HEK293 (cell line): ENCODE results near the gene CCNG2.

ENCODE experiments used
- CTCF ChIA-PET: fragments of 350-600 bp; formaldehyde crosslinking; extraction: SDS; loops from one replicate; lab custom pipeline; 2021; ENCODE audit warnings: antibody characterized with exemption; lab: Yijun Ruan, JAX
- POLR2A ChIA-PET: fragments of 300-600 bp; formaldehyde crosslinking; extraction: SDS; loops from one replicate; lab custom pipeline; 2020; ENCODE audit warnings: antibody characterized with exemption, inconsistent platforms; lab: Yijun Ruan, JAX
- H3K27ac ChIP-seq: fragments of 200-500 bp; sonication (Bioruptor generic); 2 replicates; pipeline ENCODE4 v1.5.1; 2014; ENCODE audit warnings: low read depth, low read length, control low read depth, inconsistent platforms; ENCODE audit errors: extremely low read depth
- H3K36me3 ChIP-seq, 2 experiments: fragments of 200-500 bp in 1 of 2; sonication (Bioruptor generic) in 1 of 2; 1 replicate in 1 of 2; 2 replicates in 1 of 2; pipeline ENCODE4 v1.5.1; 2014 to 2017; ENCODE audit warnings: inconsistent platforms in 2 of 2, low read length in 2 of 2; ENCODE audit not compliant: control insufficient read depth in 2 of 2, insufficient read depth in 1 of 2
- H3K4me1 ChIP-seq: fragments of 200-500 bp; sonication (Bioruptor generic); 2 replicates; pipeline ENCODE4 v1.5.1; 2014; ENCODE audit warnings: mild to moderate bottlenecking, low read length, inconsistent platforms; ENCODE audit not compliant: control insufficient read depth, insufficient read depth
- H3K4me3 ChIP-seq: 2 replicates; pipeline ENCODE4 v1.5.1; 2011; ENCODE audit warnings: low read depth, mild to moderate bottlenecking, control low read depth, low read length, moderate library complexity
- H3K9me3 ChIP-seq: fragments of 200-500 bp; sonication (Bioruptor generic); 2 replicates; pipeline ENCODE4 v1.5.1; 2014; ENCODE audit warnings: low read depth, low read length, inconsistent platforms; ENCODE audit not compliant: control insufficient read depth, insufficient read depth
- TCF7L2 ChIP-seq: IDR thresholded peaks from 2 replicates; pipeline ENCODE4 v1.6.1; 2011; ENCODE audit warnings: low read depth, mild to moderate bottlenecking, inconsistent platforms, low read length, moderate library complexity, borderline replicate concordance
- ZNF112 ChIP-seq: fragments of 450-650 bp; formaldehyde crosslinking; IDR thresholded peaks from 2 replicates; pipeline ENCODE4 v1.5.0; 2017; ENCODE audit warnings: missing biosample characterization, missing genetic modification characterization
- ZNF114 ChIP-seq: fragments of 450-650 bp; formaldehyde crosslinking; IDR thresholded peaks from 2 replicates; pipeline ENCODE4 v1.5.0; 2017; ENCODE audit warnings: missing biosample characterization, missing genetic modification characterization
- ZNF132 ChIP-seq: fragments of 450-650 bp; formaldehyde crosslinking; IDR thresholded peaks from 2 replicates; pipeline ENCODE4 v1.5.1; 2017; ENCODE audit warnings: missing biosample characterization, missing genetic modification characterization, borderline replicate concordance
- ZNF140 ChIP-seq: fragments of 450-650 bp; formaldehyde crosslinking; IDR thresholded peaks from 2 replicates; pipeline ENCODE4 v1.5.1; 2016; ENCODE audit warnings: missing biosample characterization, missing genetic modification characterization
- ZNF335 ChIP-seq: fragments of 450-650 bp; formaldehyde crosslinking; conservative IDR thresholded peaks from 2 replicates; pipeline ENCODE4 v1.5.1; 2016; ENCODE audit warnings: missing biosample characterization, missing genetic modification characterization
- ZNF521 ChIP-seq: fragments of 450-650 bp; formaldehyde crosslinking; IDR thresholded peaks from 2 replicates; pipeline ENCODE4 v1.5.1; 2017; ENCODE audit warnings: missing biosample characterization, mild to moderate bottlenecking, missing genetic modification characterization
- ZNF560 ChIP-seq: fragments of 450-650 bp; formaldehyde crosslinking; IDR thresholded peaks from 2 replicates; pipeline ENCODE4 v1.5.1; 2017; ENCODE audit warnings: missing biosample characterization, missing genetic modification characterization, borderline replicate concordance
- ZNF585B ChIP-seq: fragments of 450-650 bp; formaldehyde crosslinking; IDR thresholded peaks from 2 replicates; pipeline ENCODE4 v1.5.1; 2016; ENCODE audit warnings: missing biosample characterization, missing genetic modification characterization
- ZNF629 ChIP-seq: fragments of 450-650 bp; formaldehyde crosslinking; IDR thresholded peaks from 2 replicates; pipeline ENCODE4 v1.5.1; 2017; ENCODE audit warnings: missing biosample characterization, missing genetic modification characterization
- ZNF76 ChIP-seq: fragments of 450-650 bp; formaldehyde crosslinking; IDR thresholded peaks from 2 replicates; pipeline ENCODE4; 2016; ENCODE audit warnings: low read depth, missing biosample characterization, missing genetic modification characterization, borderline replicate concordance
- ZNF777 ChIP-seq: fragments of 450-650 bp; formaldehyde crosslinking; IDR thresholded peaks from 2 replicates; pipeline ENCODE4 v1.5.1; 2017; ENCODE audit warnings: missing biosample characterization, missing genetic modification characterization, borderline replicate concordance
- ZNF830 ChIP-seq: fragments of 450-650 bp; IDR thresholded peaks from 2 replicates; pipeline ENCODE4 v1.5.0; 2018; ENCODE audit warnings: missing biosample characterization, missing genetic modification characterization, low read depth, mild to moderate bottlenecking, moderate library complexity
- ZNF837 ChIP-seq: fragments of 450-650 bp; formaldehyde crosslinking; IDR thresholded peaks from 2 replicates; pipeline ENCODE4 v1.5.1; 2016; ENCODE audit warnings: missing biosample characterization, missing genetic modification characterization
- TF ChIP-seq, protein P1 (sequence below): fragments of 450-650 bp; formaldehyde crosslinking; conservative IDR thresholded peaks from 2 replicates; pipeline ENCODE4 v1.5.1; 2016; ENCODE audit warnings: low read depth, missing biosample characterization, missing genetic modification characterization
- TF ChIP-seq, protein P2 (sequence below): fragments of 450-650 bp; formaldehyde crosslinking; IDR thresholded peaks from 2 replicates; pipeline ENCODE4 v1.5.0; 2017; ENCODE audit warnings: missing biosample characterization, missing genetic modification characterization, borderline replicate concordance
- TF ChIP-seq, protein P3 (sequence below): fragments of 450-650 bp; formaldehyde crosslinking; IDR thresholded peaks from 2 replicates; pipeline ENCODE4 v1.5.1; 2017; ENCODE audit warnings: missing biosample characterization, missing genetic modification characterization
- TF ChIP-seq, protein P4 (sequence below): fragments of 450-650 bp; formaldehyde crosslinking; IDR thresholded peaks from 2 replicates; pipeline ENCODE4 v1.5.1; 2016; ENCODE audit warnings: missing biosample characterization, missing genetic modification characterization
- TF ChIP-seq, protein P5 (sequence below): fragments of 450-650 bp; formaldehyde crosslinking; conservative IDR thresholded peaks from 2 replicates; pipeline ENCODE4 v1.5.1; 2016; ENCODE audit warnings: low read depth, missing biosample characterization, missing genetic modification characterization

CCNG2 gene, protein sequence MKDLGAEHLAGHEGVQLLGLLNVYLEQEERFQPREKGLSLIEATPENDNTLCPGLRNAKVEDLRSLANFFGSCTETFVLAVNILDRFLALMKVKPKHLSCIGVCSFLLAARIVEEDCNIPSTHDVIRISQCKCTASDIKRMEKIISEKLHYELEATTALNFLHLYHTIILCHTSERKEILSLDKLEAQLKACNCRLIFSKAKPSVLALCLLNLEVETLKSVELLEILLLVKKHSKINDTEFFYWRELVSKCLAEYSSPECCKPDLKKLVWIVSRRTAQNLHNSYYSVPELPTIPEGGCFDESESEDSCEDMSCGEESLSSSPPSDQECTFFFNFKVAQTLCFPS

DNA sequence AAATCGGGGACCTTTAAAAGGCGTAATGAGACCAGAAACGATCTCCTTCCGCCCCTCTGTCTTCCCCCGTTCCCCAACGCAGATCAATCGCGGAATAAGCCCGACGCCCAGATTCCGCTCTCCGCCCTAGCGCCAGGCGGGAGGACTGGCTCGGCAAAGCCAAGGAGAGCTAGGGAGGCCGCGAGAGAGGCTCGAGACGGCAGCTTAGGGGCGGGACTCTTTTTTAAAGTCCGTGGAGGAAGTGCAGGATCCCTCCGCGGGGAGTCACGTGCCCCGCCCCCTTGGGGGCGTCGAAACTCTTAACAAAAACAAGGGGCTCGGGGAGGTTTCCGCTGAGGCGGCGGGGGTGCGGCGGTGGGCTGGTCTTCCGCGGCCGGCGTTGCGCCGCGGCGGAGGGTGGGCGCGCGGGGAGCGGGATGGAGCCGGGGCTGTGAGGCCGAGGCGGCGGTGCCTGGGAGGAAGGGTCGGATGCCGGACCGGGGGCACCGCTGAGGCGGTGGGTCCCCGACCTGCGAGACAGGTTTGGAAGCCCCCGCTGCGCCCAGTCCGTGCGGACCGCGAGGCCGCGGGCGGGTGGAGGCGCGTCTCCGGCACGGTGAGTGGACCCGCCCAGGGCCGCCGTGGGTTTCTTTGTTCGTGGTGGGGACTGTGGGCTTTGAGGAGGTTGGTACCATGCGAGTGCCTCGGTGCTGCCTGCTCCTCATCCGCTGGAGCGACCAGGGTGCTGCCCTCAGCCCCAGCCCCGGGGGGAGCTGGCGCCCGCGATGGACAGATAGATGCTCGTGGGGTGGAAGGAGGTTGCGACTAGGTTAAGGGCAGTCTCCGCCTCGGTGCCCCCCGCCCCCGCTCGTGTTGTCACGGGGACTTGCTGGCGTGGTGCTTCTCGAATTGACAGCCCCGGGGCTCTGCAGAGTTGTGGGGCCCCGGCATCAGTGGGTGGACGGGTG lies at the start of gene CCNG2:
Gene CCNG2 (plus strand): TSS at position 296 of the 947 bp plus-strand sequence. CDS start 1,326 bp downstream, outside the sequence.
- Histone ChIP-seq H3K36me3 (peaks cover 10 to 38% of the 10 kb centered on the region in 2 experiments), H3K4me3 (peak within 1 kb of the TSS; percentile 92), H3K9me3 (no peaks in the 10 kb centered on the region), H3K27ac (peak within 1 kb of the TSS; percentile 97), H3K4me1 (no peaks in the 10 kb centered on the region)
- ChIA-PET POLR2A (interaction anchor here (0.6 to 3.6 kb wide), 4 partner anchors 12 to 82 kb away, joined by 3 to 19 read pairs (median 5); partner anchors contain the start of gene CCNI), CTCF (interaction anchor here (0.7 kb wide), 4 partner anchors 81 to 315 kb away, joined by 3 to 4 read pairs (median 3); partner anchors contain the start of gene CCNI)
- TF ChIP-seq, protein P1, sequence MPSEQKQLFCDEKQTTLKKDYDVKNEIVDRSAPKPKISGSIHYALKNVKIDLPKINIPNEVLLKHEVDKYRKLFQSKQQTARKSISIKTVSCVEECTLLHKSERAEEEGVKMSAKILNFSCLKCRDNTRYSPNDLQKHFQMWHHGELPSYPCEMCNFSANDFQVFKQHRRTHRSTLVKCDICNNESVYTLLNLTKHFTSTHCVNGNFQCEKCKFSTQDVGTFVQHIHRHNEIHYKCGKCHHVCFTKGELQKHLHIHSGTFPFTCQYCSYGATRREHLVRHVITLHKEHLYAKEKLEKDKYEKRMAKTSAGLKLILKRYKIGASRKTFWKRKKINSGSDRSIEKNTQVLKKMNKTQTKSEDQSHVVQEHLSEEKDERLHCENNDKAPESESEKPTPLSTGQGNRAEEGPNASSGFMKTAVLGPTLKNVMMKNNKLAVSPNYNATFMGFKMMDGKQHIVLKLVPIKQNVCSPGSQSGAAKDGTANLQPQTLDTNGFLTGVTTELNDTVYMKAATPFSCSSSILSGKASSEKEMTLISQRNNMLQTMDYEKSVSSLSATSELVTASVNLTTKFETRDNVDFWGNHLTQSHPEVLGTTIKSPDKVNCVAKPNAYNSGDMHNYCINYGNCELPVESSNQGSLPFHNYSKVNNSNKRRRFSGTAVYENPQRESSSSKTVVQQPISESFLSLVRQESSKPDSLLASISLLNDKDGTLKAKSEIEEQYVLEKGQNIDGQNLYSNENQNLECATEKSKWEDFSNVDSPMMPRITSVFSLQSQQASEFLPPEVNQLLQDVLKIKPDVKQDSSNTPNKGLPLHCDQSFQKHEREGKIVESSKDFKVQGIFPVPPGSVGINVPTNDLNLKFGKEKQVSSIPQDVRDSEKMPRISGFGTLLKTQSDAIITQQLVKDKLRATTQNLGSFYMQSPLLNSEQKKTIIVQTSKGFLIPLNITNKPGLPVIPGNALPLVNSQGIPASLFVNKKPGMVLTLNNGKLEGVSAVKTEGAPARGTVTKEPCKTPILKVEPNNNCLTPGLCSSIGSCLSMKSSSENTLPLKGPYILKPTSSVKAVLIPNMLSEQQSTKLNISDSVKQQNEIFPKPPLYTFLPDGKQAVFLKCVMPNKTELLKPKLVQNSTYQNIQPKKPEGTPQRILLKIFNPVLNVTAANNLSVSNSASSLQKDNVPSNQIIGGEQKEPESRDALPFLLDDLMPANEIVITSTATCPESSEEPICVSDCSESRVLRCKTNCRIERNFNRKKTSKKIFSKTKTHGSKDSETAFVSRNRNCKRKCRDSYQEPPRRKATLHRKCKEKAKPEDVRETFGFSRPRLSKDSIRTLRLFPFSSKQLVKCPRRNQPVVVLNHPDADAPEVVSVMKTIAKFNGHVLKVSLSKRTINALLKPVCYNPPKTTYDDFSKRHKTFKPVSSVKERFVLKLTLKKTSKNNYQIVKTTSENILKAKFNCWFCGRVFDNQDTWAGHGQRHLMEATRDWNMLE (tag by site-specific recombination): peak; percentile 56
- TF ChIP-seq, protein P2, sequence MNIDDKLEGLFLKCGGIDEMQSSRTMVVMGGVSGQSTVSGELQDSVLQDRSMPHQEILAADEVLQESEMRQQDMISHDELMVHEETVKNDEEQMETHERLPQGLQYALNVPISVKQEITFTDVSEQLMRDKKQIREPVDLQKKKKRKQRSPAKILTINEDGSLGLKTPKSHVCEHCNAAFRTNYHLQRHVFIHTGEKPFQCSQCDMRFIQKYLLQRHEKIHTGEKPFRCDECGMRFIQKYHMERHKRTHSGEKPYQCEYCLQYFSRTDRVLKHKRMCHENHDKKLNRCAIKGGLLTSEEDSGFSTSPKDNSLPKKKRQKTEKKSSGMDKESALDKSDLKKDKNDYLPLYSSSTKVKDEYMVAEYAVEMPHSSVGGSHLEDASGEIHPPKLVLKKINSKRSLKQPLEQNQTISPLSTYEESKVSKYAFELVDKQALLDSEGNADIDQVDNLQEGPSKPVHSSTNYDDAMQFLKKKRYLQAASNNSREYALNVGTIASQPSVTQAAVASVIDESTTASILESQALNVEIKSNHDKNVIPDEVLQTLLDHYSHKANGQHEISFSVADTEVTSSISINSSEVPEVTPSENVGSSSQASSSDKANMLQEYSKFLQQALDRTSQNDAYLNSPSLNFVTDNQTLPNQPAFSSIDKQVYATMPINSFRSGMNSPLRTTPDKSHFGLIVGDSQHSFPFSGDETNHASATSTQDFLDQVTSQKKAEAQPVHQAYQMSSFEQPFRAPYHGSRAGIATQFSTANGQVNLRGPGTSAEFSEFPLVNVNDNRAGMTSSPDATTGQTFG (tag by site-specific recombination): peak; percentile 85; the same call in 1 of the 2 replicates
- TF ChIP-seq ZNF629 (tag by site-specific recombination) (peak; percentile 84), ZNF140 (tag by site-specific recombination) (no peak), ZNF335 (tag by site-specific recombination) (peak; percentile 54; the same call in 1 of the 2 replicates), ZNF112 (tag by site-specific recombination) (no peak), ZNF76 (peak; percentile 67), ZNF114 (tag by site-specific recombination) (no peak), TCF7L2 (peak; percentile 72), ZNF521 (no peak), ZNF560 (tag by site-specific recombination) (no peak), ZNF837 (no peak), ZNF585B (tag by site-specific recombination) (no peak), ZNF777 (tag by site-specific recombination) (peak; percentile 90), ZNF830 (tag by site-specific recombination) (no peak), ZNF132 (no peak)
- TF ChIP-seq, protein P3, sequence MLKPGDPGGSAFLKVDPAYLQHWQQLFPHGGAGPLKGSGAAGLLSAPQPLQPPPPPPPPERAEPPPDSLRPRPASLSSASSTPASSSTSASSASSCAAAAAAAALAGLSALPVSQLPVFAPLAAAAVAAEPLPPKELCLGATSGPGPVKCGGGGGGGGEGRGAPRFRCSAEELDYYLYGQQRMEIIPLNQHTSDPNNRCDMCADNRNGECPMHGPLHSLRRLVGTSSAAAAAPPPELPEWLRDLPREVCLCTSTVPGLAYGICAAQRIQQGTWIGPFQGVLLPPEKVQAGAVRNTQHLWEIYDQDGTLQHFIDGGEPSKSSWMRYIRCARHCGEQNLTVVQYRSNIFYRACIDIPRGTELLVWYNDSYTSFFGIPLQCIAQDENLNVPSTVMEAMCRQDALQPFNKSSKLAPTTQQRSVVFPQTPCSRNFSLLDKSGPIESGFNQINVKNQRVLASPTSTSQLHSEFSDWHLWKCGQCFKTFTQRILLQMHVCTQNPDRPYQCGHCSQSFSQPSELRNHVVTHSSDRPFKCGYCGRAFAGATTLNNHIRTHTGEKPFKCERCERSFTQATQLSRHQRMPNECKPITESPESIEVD (tag by site-specific recombination): no peak; the same call in 1 of the 2 replicates
- TF ChIP-seq, protein P4, sequence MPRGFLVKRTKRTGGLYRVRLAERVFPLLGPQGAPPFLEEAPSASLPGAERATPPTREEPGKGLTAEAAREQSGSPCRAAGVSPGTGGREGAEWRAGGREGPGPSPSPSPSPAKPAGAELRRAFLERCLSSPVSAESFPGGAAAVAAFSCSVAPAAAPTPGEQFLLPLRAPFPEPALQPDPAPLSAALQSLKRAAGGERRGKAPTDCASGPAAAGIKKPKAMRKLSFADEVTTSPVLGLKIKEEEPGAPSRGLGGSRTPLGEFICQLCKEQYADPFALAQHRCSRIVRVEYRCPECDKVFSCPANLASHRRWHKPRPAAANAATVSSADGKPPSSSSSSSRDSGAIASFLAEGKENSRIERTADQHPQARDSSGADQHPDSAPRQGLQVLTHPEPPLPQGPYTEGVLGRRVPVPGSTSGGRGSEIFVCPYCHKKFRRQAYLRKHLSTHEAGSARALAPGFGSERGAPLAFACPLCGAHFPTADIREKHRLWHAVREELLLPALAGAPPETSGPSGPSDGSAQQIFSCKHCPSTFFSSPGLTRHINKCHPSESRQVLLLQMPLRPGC (tag by site-specific recombination): peak; percentile 80
- TF ChIP-seq, protein P5, sequence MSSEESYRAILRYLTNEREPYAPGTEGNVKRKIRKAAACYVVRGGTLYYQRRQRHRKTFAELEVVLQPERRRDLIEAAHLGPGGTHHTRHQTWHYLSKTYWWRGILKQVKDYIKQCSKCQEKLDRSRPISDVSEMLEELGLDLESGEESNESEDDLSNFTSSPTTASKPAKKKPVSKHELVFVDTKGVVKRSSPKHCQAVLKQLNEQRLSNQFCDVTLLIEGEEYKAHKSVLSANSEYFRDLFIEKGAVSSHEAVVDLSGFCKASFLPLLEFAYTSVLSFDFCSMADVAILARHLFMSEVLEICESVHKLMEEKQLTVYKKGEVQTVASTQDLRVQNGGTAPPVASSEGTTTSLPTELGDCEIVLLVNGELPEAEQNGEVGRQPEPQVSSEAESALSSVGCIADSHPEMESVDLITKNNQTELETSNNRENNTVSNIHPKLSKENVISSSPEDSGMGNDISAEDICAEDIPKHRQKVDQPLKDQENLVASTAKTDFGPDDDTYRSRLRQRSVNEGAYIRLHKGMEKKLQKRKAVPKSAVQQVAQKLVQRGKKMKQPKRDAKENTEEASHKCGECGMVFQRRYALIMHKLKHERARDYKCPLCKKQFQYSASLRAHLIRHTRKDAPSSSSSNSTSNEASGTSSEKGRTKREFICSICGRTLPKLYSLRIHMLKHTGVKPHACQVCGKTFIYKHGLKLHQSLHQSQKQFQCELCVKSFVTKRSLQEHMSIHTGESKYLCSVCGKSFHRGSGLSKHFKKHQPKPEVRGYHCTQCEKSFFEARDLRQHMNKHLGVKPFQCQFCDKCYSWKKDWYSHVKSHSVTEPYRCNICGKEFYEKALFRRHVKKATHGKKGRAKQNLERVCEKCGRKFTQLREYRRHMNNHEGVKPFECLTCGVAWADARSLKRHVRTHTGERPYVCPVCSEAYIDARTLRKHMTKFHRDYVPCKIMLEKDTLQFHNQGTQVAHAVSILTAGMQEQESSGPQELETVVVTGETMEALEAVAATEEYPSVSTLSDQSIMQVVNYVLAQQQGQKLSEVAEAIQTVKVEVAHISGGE (tag by site-specific recombination): peak; percentile 54; the same call in 1 of the 2 replicates
